Choroid plexus epithelial cell (primary cell): ENCODE data around the gene SUSD4.

Experiments
- DNase-seq: peaks from one replicate; pipeline ENCODE4 v3.0.0-alpha.2; 2010; ENCODE audit warnings: low read depth
- H3K4me3 ChIP-seq: 2 replicates; pipeline ENCODE4 v1.5.1; 2011; ENCODE audit warnings: low read depth, mild to moderate bottlenecking, control low read depth, low read length, moderate library complexity
- CTCF ChIP-seq: conservative IDR thresholded peaks from 2 replicates; pipeline ENCODE4 v1.5.1; 2011; ENCODE audit warnings: low read depth, mild to moderate bottlenecking, control low read depth, inconsistent platforms, low read length, moderate library complexity

Gene SUSD4

DNA sequence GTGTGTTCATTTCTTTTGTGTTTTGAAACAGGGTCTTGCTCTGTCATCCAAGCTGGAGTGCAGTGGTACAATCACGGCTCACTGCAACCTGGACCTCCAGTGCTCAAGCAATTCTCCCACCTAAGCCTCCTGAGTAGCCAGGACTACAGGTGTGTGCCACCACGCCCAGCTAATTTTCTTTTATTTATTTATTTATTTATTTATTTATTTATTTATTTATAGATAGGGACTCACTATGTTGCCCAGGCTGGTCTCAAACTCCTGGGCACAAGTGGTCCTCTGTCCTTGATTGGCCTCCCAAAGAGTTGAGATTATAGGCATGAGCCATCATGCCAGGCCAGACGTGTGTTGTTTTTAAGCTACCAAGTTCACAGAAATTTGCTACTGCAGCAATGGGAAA, 177.2 kb downstream of the SUSD4 start:
- no peak overlapping the region for H3K4me3 ChIP-seq
- TF ChIP-seq CTCF, result no peak
- no peak for DNase-seq

DNA sequence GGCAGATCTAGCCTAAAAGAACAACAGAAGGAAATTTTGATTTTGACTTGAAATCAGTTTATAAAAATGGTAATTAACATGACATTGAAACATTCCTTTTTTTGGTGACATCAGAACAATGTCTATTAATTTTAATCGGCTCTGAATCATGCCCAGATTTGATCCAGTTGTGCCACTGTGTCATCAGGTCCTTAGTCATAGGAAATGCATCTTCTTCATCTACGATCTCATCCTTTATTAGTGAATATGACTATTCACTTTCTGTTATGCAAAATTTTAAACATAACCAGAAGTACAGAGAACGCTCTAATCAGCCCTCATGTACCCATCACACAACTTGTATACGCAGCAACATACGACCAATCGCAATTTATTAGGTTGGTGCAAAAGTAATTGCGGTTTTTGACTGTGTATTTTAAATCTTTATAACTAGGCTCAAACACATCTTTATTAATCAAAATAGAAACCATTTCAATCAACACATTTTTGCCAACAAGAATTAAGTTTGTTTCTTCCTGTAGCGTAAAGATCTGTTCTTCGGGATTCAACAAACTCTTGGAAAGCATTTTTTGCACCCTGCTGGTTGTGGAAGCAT, 180.6 kb downstream of the SUSD4 start:
- no peak for DNase-seq
- no peak for TF ChIP-seq CTCF
- H3K4me3 ChIP-seq, result no peak overlapping the region

DNA sequence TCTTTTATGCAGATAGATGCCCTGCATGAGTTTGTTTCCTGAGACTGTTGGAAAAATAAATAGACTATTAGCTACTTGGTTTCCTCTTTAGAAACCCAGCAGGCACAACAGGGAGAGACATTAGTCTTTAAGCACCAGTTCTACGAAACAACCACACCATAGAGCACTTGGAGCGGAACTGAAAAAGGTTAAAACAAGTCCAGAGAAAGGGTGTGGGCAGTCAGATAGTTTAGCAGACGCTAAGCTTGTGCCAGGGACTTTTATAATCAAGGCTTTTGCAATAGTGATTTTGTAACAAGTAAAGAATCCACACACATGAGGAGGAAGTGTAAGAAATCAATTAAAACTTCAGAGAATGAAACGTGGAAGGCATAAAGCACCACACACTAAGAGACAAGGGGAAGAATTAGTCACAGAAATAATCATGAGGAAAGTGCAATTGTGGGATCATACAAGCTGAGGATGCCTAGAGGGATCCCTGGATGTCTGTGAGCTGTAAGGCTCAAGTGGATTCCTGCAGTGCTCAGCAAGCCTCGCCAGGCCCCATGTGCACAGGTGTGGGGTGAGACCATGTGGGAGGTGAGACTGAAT, 183.2 kb downstream of the SUSD4 start:
- no peak for TF ChIP-seq CTCF
- DNase-seq, result no peak
- no peak overlapping the region for H3K4me3 ChIP-seq

- no peak for TF ChIP-seq CTCF
- H3K4me3 ChIP-seq, result no peak overlapping the region
- DNase-seq, result no peak
Observed at GRCh38 chr1:223179786-223180185, 184.2 kb downstream of the SUSD4 start.

DNA sequence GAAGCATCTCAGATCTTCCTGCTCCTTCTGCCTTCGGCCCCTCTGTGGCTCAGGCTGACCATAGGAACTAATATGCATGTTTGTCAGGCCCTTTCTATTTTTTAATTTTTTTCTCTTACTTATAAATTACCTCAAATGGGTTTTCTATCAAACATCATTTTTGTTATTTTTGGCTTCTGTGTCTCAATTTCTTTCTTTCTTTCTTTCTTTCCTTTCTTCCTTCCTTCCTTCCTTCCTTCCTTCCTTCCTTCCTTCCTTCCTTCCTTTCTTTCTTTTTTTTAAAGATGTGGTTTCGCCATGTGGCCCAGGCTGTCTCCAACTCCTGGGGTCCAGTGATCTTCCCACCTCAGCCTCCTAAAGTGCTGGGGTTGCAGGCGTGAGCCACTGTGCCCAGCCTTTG, 184.7 kb downstream of the SUSD4 start:
- TF ChIP-seq CTCF, result no peak
- no peak overlapping the region for H3K4me3 ChIP-seq

GRCh38 chr1:223177681-223178080, 186.3 kb downstream of the SUSD4 start:
- no peak for TF ChIP-seq CTCF
- DNase-seq, result no peak
- H3K4me3 ChIP-seq, result no peak overlapping the region

More for the DNA sequence above, 184.7 kb downstream of the SUSD4 start:
- no peak for DNase-seq

DNA sequence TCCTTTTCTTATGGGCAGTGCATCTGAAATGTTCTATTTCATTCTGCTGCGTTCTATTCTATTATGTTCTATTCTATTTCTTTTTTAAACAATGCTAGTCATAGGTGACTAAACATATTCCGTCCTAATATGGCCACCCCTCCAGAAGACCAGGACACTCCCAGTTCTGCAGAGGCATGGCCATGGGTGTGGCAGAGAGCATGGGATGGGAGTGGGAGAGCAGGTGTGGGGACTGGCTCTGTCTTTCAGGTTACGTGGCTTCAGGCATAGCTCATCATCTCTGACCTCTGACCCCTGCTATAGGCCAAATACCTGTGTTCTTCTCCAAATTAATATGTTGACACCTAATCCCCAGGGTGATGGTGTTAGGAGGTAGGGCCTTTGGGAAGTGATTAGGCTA, 187.5 kb downstream of the SUSD4 start:
- no peak overlapping the region for H3K4me3 ChIP-seq
- no peak for DNase-seq
- no peak for TF ChIP-seq CTCF
